ENCODE measurements around the gene FPGS.
"Not testable (repeated sequence)": the region's sequence is repeated elsewhere in the genome, so short reads cannot be mapped to it uniquely, and the experiment has no call there.

FPGS gene

DNA sequence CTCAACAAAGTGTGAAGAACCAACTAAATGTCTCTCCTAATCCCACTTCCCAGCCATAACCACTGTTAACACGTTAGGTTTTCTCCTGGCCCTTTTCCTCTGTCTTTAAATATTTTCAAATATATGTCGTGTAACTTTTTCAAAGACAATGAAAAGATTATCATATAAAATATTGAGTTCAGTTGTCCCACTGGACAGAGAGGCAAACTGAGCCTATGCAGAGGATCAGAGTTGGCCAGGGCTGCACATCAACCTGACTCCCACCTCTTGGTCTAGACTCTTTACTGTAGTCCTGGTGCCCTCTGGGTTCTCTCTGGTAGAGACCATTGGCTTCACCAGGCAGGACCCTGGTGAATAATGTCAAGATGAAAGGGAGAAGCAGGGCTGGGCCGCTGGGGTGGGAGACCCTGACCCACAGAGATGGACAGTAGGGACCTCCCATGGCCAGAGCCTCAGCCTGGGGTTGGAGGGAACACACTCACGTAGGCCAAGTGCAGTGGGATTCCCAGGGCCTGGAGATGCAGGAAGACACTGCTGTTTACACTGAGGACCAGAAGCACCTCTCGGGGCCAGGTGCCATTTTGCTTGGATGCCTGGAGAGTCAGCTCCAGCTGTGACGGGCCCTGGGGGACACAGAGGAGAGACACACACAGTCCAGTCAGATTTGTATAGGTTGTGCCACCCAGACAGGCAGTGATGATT is 26.7 kb downstream of the FPGS start:
- no peak overlapping the region for H3K4me3 ChIP-seq
- H3K27ac ChIP-seq, result no peak overlapping the region
- H3K36me3 ChIP-seq (ENCODE audit: insufficient read depth, low read length), result no peaks in the 10 kb centered on the region; the same call in 1 of the 2 replicates
- H3K9me3 ChIP-seq (ENCODE audit: low read depth, low read length), result no peaks in the 10 kb centered on the region
- no peak for DNase-seq (ENCODE audit: low read depth, low spot score)
- TF ChIP-seq POLR2AphosphoS5 (IDR thresholded peaks at IDR 0.05; ENCODE audit: borderline replicate concordance, low read depth, low read length) (no peak), FOXP2 (optimal IDR thresholded peaks at IDR 0.05; ENCODE audit: control extremely low read depth, extremely low read length, insufficient read depth) (no peak), EZH2 (IDR thresholded peaks at IDR 0.05) (no peak)
- H3K9ac ChIP-seq (ENCODE audit: insufficient read length), result no peak overlapping the region

DNA sequence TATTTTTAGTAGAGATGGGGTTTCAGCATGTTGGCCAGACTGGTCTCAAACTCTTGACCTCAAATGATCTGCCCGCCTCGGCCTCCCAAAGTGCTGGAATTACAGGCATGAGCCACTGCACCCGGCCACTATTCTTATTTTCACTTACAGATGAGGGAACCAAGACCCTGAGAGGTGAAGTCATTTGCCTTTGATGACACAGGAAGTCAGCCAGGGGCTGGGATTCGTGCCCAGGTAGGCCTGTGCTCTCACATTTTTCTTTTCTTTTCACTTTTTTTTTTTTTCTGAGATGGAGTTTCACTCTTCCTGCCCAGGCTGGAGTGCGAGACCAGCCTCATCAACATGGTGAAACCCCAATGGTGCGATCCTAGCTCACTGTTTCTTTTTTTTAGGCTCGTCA is 29.6 kb downstream of the FPGS start:
- Histone ChIP-seq H3K36me3 (ENCODE audit: insufficient read depth, low read length) (no peaks in the 10 kb centered on the region; the same call in 1 of the 2 replicates), H3K9ac (ENCODE audit: insufficient read length) (no peak overlapping the region), H3K4me3 (no peak overlapping the region), H3K27ac (no peak overlapping the region), H3K9me3 (ENCODE audit: low read depth, low read length) (no peaks in the 10 kb centered on the region)
- no peak for DNase-seq (ENCODE audit: low read depth, low spot score)
- TF ChIP-seq FOXP2 (optimal IDR thresholded peaks at IDR 0.05; ENCODE audit: control extremely low read depth, extremely low read length, insufficient read depth) (no peak), POLR2AphosphoS5 (IDR thresholded peaks at IDR 0.05; ENCODE audit: borderline replicate concordance, low read depth, low read length) (no peak)

DNA sequence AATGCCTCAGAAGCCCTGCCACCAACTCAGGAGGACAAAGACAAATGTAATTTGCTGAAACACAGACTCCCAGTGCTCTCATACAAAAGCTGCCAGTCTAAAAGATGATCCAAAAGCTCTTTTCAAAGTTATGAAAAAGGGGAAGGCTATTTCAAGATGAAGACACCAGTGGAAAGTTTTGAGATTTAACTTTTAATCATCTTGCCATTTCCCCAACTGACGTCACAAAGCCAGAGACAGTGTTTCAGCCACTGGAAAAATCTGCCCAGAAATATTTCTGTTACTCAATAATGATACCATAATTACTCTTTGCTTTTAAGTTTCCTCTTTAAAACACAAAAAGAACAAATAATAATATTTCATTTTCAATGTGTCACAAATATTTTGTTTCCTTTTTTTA is 30.9 kb downstream of the FPGS start:
- Histone ChIP-seq H3K4me3 (no peak overlapping the region), H3K27ac (no peak overlapping the region; the same call in 1 of the 2 replicates), H3K9me3 (ENCODE audit: low read depth, low read length) (no peaks in the 10 kb centered on the region), H3K36me3 (ENCODE audit: insufficient read depth, low read length) (no peaks in the 10 kb centered on the region; the same call in 1 of the 2 replicates), H3K9ac (ENCODE audit: insufficient read length) (no peak overlapping the region)
- no peak for DNase-seq (ENCODE audit: low read depth, low spot score)
- TF ChIP-seq EZH2 (IDR thresholded peaks at IDR 0.05), result no peak
- no peak for TF ChIP-seq POLR2AphosphoS5 (IDR thresholded peaks at IDR 0.05; ENCODE audit: borderline replicate concordance, low read depth, low read length)
- TF ChIP-seq FOXP2 (optimal IDR thresholded peaks at IDR 0.05; ENCODE audit: control extremely low read depth, extremely low read length, insufficient read depth), result no peak

DNA sequence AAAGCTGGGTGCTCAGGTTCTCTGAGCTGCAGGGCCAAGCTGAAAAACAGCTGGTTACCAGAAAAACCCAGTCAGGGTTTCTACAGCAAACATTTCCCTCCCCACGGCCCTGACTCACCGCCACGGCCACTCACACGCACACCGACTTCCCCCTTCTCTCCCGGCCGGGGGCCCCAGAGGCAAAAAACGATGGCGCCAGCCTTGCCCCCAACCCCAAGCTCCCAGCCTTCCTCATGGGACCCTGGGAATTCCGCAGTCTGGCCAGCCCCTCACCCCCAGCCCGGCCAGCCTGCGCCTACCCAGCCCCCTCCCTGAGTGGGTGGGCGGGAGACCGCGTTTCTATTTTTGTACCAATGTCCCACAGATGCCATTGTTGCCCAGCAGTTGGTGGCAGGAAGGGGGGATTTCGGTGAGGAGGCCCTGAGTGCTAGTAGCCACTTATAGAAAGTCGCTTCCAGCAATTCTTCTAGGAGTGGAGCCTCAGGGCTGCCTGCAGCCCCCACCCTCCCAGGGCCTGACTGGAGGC is 33.4 kb downstream of the FPGS start:
- H3K4me3 ChIP-seq, result no peak overlapping the region
- DNase-seq (ENCODE audit: low read depth, low spot score), result no peak
- H3K9me3 ChIP-seq (ENCODE audit: low read depth, low read length), result no peaks in the 10 kb centered on the region
- TF ChIP-seq EZH2 (IDR thresholded peaks at IDR 0.05) (no peak), FOXP2 (optimal IDR thresholded peaks at IDR 0.05; ENCODE audit: control extremely low read depth, extremely low read length, insufficient read depth) (no peak), POLR2AphosphoS5 (IDR thresholded peaks at IDR 0.05; ENCODE audit: borderline replicate concordance, low read depth, low read length) (no peak)
- H3K36me3 ChIP-seq (ENCODE audit: insufficient read depth, low read length), result no peaks in the 10 kb centered on the region
- no peak overlapping the region for H3K9ac ChIP-seq (ENCODE audit: insufficient read length)
- H3K27ac ChIP-seq, result no peak overlapping the region

DNA sequence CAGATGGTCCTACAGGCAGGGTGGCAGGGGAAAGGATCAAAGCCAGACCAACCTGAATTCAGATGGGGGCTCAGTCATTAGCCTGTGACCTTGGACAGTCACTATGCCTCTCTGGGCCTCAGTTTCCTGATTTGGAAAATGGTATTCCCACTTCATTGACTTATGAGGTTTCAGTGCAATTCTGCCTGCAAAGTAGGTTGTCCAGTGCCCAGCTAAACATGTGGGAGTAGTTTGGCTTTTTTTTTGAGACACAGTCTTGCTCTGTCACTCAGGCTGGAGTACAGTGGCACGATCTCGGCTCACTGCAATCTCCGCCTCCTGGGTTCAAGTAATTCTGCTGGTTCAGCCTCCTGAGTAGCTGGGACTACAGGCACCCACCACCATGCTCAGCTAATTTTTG is 33.9 kb downstream of the FPGS start:
- not testable (repeated sequence) for H3K9me3 ChIP-seq (ENCODE audit: low read depth, low read length); H3K36me3 ChIP-seq (ENCODE audit: insufficient read depth, low read length); H3K4me3 ChIP-seq; DNase-seq (ENCODE audit: low read depth, low spot score); H3K9ac ChIP-seq (ENCODE audit: insufficient read length); H3K27ac ChIP-seq

DNA sequence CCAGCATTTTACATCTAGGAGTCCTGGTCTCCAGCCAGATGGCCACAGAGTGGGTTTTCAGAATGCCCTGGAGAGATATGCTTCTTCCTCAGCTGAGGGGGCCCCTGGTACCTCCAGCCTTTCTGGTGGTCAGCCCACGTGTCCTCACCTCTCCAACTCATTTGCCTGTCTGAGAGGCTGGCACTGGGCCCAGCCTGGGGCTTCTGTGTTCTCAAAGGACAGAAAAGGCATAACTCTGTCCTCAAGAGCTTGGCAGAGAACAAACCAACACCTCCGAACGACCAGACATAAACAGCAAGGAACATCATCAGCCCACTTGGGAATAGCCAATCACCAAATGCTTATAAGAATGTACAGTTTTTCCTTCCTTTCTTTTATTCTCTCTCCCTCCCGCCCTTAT is 34.7 kb downstream of the FPGS start:
- Histone ChIP-seq H3K9me3 (ENCODE audit: low read depth, low read length) (no peaks in the 10 kb centered on the region), H3K27ac (no peak overlapping the region), H3K36me3 (ENCODE audit: insufficient read depth, low read length) (no peaks in the 10 kb centered on the region), H3K4me3 (no peak overlapping the region), H3K9ac (ENCODE audit: insufficient read length) (no peak overlapping the region)
- TF ChIP-seq EZH2 (IDR thresholded peaks at IDR 0.05) (no peak), POLR2AphosphoS5 (IDR thresholded peaks at IDR 0.05; ENCODE audit: borderline replicate concordance, low read depth, low read length) (no peak), FOXP2 (optimal IDR thresholded peaks at IDR 0.05; ENCODE audit: control extremely low read depth, extremely low read length, insufficient read depth) (no peak)
- no peak for DNase-seq (ENCODE audit: low read depth, low spot score)

DNA sequence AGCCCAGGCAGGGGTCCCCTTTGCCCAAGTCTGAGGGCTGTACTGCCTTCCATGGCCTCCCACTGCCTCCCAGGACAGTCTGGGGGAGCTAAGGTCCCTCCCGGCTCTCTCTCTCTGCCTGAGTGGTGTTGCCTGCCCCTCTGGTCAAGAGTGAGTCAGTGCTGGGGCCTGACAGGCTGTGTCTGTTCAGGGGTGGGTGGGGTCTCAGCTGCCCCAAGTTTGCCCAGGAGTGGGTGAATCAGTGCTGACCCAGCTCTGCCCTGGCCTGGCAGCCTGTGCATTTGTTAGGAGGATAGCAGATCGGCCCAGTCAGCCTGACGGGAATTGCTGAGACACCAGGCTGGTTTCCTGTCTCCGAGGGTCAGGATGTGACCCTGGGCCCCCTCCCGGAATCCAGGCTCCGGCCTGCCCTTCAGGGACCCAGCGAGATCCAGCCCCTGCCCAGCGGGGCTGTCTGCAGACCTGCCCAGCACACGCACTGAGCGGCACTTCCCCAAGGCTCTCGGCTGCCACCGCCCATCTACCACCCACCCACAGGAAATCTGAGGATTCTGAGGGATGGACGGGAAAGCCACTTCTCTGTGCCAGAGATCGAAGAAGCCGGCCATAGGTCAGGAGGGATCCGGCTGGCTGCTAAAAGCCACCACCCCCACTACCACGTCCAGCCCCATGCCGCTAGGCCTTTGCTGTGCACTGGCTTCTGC is 35.8 kb downstream of the FPGS start:
- no peak for DNase-seq (ENCODE audit: low read depth, low spot score)
- TF ChIP-seq POLR2AphosphoS5 (IDR thresholded peaks at IDR 0.05; ENCODE audit: borderline replicate concordance, low read depth, low read length) (no peak), EZH2 (IDR thresholded peaks at IDR 0.05) (no peak), FOXP2 (optimal IDR thresholded peaks at IDR 0.05; ENCODE audit: control extremely low read depth, extremely low read length, insufficient read depth) (no peak)
- no peak overlapping the region for H3K9ac ChIP-seq (ENCODE audit: insufficient read length)
- H3K9me3 ChIP-seq (ENCODE audit: low read depth, low read length), result no peaks in the 10 kb centered on the region
- H3K36me3 ChIP-seq (ENCODE audit: insufficient read depth, low read length), result no peaks in the 10 kb centered on the region; the same call in 1 of the 2 replicates
- H3K27ac ChIP-seq, result no peak overlapping the region
- H3K4me3 ChIP-seq, result no peak overlapping the region

DNA sequence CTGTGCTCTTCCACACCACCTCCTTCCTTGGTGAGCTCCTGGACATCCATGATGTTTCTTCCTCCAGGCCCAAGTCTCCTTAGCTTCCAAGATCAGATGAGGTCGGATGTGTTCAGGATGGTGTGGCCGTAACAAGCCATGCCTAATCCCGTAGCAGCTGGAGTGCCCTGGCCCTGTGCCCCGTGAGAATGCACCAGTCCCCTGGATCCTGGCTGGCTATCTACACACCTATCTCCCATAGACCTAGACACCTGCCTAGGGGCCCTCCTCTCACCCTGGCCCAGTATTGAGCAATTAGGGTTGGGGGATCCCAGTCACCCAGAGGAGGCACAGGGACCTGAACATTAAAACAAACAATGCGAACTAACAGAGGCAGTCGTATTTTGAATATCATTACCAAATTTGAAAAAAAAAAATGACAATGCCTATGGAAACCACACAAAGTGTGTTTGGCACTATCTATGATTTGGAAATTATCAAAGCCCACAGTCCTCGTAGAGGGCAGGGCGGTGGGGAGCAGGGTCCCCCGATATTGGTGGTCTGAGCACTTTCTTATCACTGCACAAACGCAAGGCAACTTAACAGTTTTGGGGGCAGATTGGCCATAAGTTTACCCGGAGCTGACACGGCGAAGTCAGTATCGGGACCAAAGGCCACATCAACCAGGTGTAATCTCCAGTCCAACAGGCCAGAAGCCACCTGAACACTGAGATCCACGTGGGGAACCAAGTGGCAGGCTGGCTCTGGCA is 38.6 kb downstream of the FPGS start:
- H3K9ac ChIP-seq (ENCODE audit: insufficient read length), result no peak overlapping the region
- H3K36me3 ChIP-seq (ENCODE audit: insufficient read depth, low read length), result no peaks in the 10 kb centered on the region; the same call in 1 of the 2 replicates
- no peaks in the 10 kb centered on the region for H3K9me3 ChIP-seq (ENCODE audit: low read depth, low read length)
- TF ChIP-seq POLR2AphosphoS5 (IDR thresholded peaks at IDR 0.05; ENCODE audit: borderline replicate concordance, low read depth, low read length) (no peak), EZH2 (IDR thresholded peaks at IDR 0.05) (no peak), FOXP2 (optimal IDR thresholded peaks at IDR 0.05; ENCODE audit: control extremely low read depth, extremely low read length, insufficient read depth) (no peak)
- no peak for DNase-seq (ENCODE audit: low read depth, low spot score)
- no peak overlapping the region for H3K27ac ChIP-seq
- no peak overlapping the region for H3K4me3 ChIP-seq
